Measurements from ENCODE around the gene ACKR4. TPM values are rescaled to one million over a fixed set of nuclear protein-coding genes. Genes with fewer than 3 reads are reported as not detected.

ACKR4 gene
- total RNA-seq, 2 experiments from 2014 or later, result not detected

GRCh38 chr3:132569580-132569979, 27.5 kb upstream of the ACKR4 start:
- intact Hi-C loops (cut with micrococcal nuclease), result no loop called here
- peaks cover 48% of the 10 kb centered on the region for H3K36me3 Mint-ChIP-seq (ENCODE audit: low read depth)
- H3K4me3 Mint-ChIP-seq, result no peak overlapping the region
- peaks cover 20% of the 10 kb centered on the region for H3K4me1 Mint-ChIP-seq (ENCODE audit: low read depth)
- ATAC-seq, result no peak
- peak overlapping the region; percentile 65 for H3K27ac Mint-ChIP-seq
- H3K9me3 Mint-ChIP-seq, result no peaks in the 10 kb centered on the region
- no peak for DNase-seq
- ChIA-PET CTCF (interaction anchor here (1.2 kb wide), 1 partner anchor 69 kb away, joined by 5 read pairs; no protein-coding TSS in a partner anchor), POLR2A (no interaction called here)
- H3K27me3 Mint-ChIP-seq, result no peaks in the 10 kb centered on the region
- TF ChIP-seq CTCF (IDR thresholded peaks at IDR 0.05), result no peak

GRCh38 chr3:132570016-132570415, 27.1 kb upstream of the ACKR4 start:
- no peak overlapping the region for H3K4me3 Mint-ChIP-seq
- ChIA-PET CTCF (interaction anchor here (1.0 to 1.2 kb wide), 2 partner anchors 9 to 69 kb away, joined by 4 to 5 read pairs; no protein-coding TSS in a partner anchor), POLR2A (interaction anchor here (1.2 kb wide), 1 partner anchor 18 kb away, joined by 4 read pairs; no protein-coding TSS in a partner anchor)
- peaks cover 20% of the 10 kb centered on the region for H3K4me1 Mint-ChIP-seq (ENCODE audit: low read depth)
- DNase-seq (no peak), ATAC-seq (no peak)
- no peaks in the 10 kb centered on the region for H3K9me3 Mint-ChIP-seq
- peak overlapping the region; percentile 65 for H3K27ac Mint-ChIP-seq
- H3K27me3 Mint-ChIP-seq, result no peaks in the 10 kb centered on the region
- intact Hi-C loops (cut with micrococcal nuclease), result no loop called here
- H3K36me3 Mint-ChIP-seq (ENCODE audit: low read depth), result peaks cover 43% of the 10 kb centered on the region
- no peak for TF ChIP-seq CTCF (IDR thresholded peaks at IDR 0.05)

GRCh38 chr3:132573797-132574211, 23.3 kb upstream of the ACKR4 start:
- no peaks in the 10 kb centered on the region for H3K27me3 Mint-ChIP-seq
- no peaks in the 10 kb centered on the region for H3K9me3 Mint-ChIP-seq
- ATAC-seq, result no peak
- no peak overlapping the region for H3K4me3 Mint-ChIP-seq
- CTCF ChIA-PET, result interaction anchor here (0.7 to 1.4 kb wide), 2 partner anchors 11 to 38 kb away, joined by 3 to 5 read pairs; no protein-coding TSS in a partner anchor
- intact Hi-C loops (cut with micrococcal nuclease), result no loop called here
- peaks cover 48% of the 10 kb centered on the region for H3K36me3 Mint-ChIP-seq (ENCODE audit: low read depth)
- peaks cover 13% of the 10 kb centered on the region for H3K4me1 Mint-ChIP-seq (ENCODE audit: low read depth)
- no peak for DNase-seq
- no peak for TF ChIP-seq CTCF (IDR thresholded peaks at IDR 0.05)
- no peak overlapping the region for H3K27ac Mint-ChIP-seq
- POLR2A ChIA-PET, result no interaction called here

DNA sequence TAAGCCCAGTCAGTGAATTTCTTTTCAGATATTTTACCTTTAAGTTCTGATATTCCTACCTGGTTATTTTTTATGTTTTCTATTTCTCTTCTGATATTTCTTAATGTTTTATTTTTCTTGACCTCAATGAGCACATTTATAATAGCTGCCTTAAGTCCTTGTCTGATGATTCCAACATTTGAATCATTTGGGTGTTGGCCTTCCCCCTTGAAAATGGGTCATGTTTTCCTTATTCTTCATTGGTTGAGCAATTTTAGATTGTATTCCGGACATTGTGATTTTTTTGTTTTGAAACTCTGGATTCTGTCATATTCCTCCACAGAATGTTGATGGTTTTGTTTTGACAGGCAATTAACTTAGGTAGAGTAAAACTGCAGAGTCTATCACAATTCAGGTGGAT, 9.7 kb upstream of the ACKR4 start:
- no peak for TF ChIP-seq CTCF (IDR thresholded peaks at IDR 0.05)
- peaks cover 38% of the 10 kb centered on the region for H3K36me3 Mint-ChIP-seq (ENCODE audit: low read depth)
- ChIA-PET POLR2A (interaction anchor here (0.6 kb wide), 1 partner anchor 38 kb away, joined by 3 read pairs; no protein-coding TSS in a partner anchor), CTCF (interaction anchor here (1.1 kb wide), 1 partner anchor 51 kb away, joined by 3 read pairs; no protein-coding TSS in a partner anchor)
- H3K27ac Mint-ChIP-seq, result no peak overlapping the region
- no peak for DNase-seq
- H3K4me3 Mint-ChIP-seq, result no peak overlapping the region
- no peaks in the 10 kb centered on the region for H3K4me1 Mint-ChIP-seq (ENCODE audit: low read depth)
- no peak for ATAC-seq
- intact Hi-C loops (cut with micrococcal nuclease), result no loop called here
- no peaks in the 10 kb centered on the region for H3K27me3 Mint-ChIP-seq
- peaks cover 4% of the 10 kb centered on the region for H3K9me3 Mint-ChIP-seq

GRCh38 chr3:132592216-132592615, 4.9 kb upstream of the ACKR4 start:
- CTCF ChIA-PET, result no interaction called here
- H3K4me3 Mint-ChIP-seq, result no peak overlapping the region

More at GRCh38 chr3:132592216-132592615, 4.9 kb upstream of the ACKR4 start:
- Mint-ChIP-seq H3K9me3 (peaks cover 4% of the 10 kb centered on the region), H3K36me3 (ENCODE audit: low read depth) (peaks cover 51% of the 10 kb centered on the region), H3K27me3 (no peaks in the 10 kb centered on the region), H3K4me1 (ENCODE audit: low read depth) (peaks cover 5% of the 10 kb centered on the region), H3K27ac (no peak overlapping the region)
- no peak for TF ChIP-seq CTCF (IDR thresholded peaks at IDR 0.05)
- DNase-seq (no peak), ATAC-seq (no peak)
- POLR2A ChIA-PET, result no interaction called here
- intact Hi-C loops (cut with micrococcal nuclease), result no loop called here

Measured in activated CD8-positive, alpha-beta T cell treated with anti-CD3 and anti-CD28 coated beads for 36 hours (primary cell).